HG03196 (cell line): Measurements from ENCODE around the gene SLC16A5.
A peak's percentile ranks its signal among the peaks of the same experiment; 100 is the strongest.
"Not testable (repeated sequence)": the region's sequence is repeated elsewhere in the genome, so short reads cannot be mapped to it uniquely, and the experiment has no call there.

Experiments used
- ATAC-seq: cut with Tn5 transposase; IDR thresholded peaks from one replicate; pipeline ENCODE4 v1.9.1; 2021; ENCODE audit not compliant: unreplicated experiment

SLC16A5 gene

DNA sequence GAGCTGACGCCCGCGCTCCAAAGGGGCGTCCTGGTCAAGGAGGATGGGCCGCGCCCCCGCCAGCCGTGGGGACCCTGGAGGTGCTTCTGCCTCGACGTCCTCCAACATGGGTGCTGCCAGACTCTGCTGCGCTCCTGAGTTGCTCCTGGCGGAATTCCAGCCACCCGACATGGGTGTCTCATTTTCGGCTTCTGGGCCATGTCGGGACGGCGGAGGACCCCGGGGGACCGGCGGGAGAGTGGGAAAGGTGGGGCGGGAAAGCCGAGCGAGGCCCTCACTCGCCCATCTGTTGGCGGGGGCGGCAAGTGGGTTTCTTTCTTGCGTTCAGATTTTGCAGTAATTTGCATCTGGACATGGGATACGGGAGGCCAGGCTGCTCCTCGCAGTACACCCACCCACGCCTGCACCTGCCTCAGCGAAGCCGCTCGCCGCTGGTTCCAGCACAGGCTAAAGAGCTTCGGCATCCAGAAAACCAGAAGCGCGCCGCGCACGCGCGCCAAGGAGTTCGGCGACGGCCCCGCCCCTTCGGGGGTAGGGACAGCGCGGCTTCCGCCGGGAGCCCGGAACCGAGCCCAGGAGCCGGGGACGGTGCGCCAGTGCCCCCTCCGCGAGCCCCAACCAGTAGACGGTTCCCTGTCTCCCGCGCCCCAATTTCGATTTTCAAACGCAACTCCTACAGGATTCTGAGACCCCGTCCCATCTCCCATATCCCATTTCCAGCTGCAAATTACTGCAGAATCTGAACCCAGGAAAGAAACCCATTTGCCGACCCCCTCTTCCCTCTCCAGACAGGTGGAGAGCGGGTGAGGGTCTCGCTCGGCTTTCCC, 21.9 kb downstream of the SLC16A5 start, which contains the start of gene ARMC7:
TSS of gene ARMC7 (plus strand) at position 563 of the 827 bp plus-strand sequence. CDS start 320 bp downstream, outside the sequence.
- ATAC-seq, result peak; percentile 55

GRCh38 chr17:75110234-75110937, 22.6 kb downstream of the SLC16A5 start:
- ATAC-seq, result no peak

DNA sequence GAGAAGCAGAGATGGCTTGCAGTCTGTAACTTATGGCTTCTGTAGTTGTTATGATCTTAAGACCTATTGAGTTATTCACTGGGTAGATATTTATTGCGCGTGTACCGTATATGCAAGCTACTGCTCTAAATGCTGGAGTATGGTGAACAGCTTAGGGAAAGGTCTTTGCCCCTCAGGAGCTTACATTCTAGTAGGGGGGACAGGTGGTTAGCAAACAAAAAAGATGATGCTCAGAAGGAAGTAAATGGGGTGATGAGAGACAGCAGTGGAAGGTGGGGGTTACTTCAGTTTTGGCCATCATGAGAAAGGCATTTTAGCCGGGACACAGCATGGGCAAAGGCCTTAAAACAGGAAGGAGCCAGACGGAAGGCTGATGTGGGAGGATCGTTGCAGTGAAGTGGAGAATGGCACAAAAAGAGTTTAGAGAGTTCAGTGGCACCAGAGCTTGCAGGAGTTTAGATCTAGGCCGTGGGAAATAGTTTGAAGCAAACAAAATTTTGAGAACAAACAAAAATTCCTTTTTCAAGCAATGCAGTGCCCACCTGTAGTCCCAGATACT, 24.1 kb downstream of the SLC16A5 start:
- ATAC-seq, result no peak

GRCh38 chr17:75113798-75114551, 26.2 kb downstream of the SLC16A5 start:
- ATAC-seq, result peak; percentile 44

GRCh38 chr17:75114552-75115314, 27.0 kb downstream of the SLC16A5 start:
- no peak for ATAC-seq

- ATAC-seq, result no peak
Observed at GRCh38 chr17:75115555-75115954, 27.8 kb downstream of the SLC16A5 start.

DNA sequence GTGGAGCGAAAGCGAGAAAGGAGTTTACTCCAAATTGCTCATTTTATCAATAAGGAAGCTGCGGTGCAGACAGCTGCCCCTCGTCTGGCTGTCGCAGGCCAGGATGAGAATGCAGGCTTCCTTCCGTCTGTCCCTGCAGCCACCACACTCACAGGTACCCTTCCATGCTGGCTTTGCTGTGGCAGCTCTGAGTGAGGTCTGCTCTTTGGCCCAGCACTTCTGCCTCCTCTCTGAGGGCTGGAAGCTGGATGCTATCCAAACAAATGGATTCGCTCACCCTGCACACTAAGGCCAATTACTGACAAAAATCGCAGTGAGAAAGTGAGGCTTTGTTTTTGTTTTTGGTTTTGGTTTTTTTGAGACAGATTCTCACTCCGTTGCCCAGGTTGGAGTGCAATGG, 29.0 kb downstream of the SLC16A5 start:
- ATAC-seq, result no peak

GRCh38 chr17:75118307-75118706, 30.6 kb downstream of the SLC16A5 start:
- ATAC-seq, result no peak

DNA sequence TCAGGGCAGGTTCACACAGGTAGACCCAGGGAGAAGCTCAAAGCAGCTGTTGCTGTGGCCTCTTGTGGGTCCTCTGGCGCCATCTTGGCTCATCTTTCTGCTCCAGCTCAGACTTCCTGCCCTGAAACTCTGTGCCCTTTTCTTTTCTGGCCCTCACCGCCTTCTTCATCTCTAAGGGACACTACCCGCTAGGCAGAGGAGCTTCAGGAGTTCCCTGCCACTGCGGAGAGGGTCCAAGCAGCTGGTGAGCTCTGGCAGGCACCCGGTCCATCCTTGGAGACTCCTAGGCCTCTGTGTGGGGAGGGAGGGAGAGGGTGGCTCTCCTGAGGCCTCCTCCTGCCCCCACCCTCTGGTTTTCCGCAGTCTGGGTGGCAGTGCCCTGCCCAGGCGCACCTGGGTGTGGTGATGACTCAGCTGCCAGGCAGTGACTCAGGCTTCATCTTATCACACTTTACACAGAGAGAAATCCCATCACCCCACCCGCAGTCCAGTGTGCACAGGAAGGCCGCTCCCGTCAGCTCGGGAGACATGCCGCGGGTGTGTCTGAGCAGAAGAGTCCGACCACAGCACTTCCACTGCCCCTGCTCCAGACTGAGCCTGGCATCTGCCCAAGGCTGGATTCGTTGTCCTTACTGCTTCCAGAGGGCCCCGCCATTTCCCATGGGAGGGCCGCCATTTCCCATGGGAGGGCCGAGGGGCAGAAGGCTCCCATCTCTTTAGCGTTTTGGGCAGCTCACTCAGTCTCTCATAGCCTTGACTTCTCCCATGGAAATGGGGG, 36.5 kb downstream of the SLC16A5 start:
- ATAC-seq, result no peak

DNA sequence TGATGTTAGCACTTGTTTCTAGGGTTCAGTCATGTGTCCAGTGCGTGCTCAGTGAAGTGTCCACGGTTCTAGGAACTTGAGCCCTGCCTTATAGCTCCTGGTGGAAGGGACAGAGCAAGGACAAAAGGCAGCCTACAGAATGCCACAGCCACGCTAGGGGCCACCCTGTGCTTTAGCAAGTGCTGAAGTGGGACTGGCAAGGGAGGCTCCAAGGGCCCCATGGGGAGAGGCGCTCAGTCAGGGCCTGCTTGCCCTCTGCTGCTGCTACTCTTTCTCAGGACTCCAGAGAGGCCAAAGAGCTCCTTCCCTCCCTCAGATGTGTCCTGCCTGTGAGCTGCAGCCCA, 37.0 kb downstream of the SLC16A5 start:
- no peak for ATAC-seq

DNA sequence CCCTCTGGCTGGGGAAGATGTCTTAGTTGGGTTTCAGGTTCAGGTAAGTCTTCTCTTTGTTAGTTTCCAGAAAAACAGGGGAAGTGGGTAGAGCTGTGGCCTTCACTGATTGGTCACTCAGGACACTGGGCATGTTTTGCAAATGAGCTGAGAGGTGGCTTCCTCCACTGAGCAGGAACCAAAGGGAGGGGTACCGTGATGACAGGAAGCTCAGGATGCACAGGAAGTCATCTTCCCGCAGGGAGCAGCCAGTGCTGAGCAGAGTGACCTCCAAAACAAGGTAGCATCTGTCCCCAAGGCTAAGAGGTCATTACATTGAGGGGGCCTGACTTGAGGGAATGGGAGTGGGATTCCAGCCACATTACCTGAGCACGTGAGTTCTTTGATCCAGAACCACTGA, 38.2 kb downstream of the SLC16A5 start:
- no peak for ATAC-seq

- ATAC-seq, result no peak
Observed at GRCh38 chr17:75126954-75127353, 39.2 kb downstream of the SLC16A5 start.

DNA sequence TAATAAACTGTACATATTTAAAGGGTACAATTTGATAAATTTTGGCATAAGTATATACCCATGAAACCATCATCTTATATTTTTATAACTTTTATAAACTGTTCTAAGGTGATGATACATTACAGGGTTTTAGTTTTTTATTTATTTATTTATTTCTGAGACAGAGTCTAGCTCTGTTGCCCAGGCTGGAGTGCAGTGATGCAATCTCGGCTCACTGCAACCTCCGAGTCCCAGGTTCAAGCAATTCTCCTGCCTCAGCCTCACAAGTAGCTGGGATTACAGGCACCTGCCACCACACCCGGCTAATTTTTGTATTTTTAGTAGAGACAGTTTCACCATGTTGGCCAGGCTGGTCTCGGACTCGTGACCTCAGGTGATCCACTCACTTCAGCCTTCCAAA, 40.2 kb downstream of the SLC16A5 start:
- not testable (repeated sequence) for ATAC-seq

DNA sequence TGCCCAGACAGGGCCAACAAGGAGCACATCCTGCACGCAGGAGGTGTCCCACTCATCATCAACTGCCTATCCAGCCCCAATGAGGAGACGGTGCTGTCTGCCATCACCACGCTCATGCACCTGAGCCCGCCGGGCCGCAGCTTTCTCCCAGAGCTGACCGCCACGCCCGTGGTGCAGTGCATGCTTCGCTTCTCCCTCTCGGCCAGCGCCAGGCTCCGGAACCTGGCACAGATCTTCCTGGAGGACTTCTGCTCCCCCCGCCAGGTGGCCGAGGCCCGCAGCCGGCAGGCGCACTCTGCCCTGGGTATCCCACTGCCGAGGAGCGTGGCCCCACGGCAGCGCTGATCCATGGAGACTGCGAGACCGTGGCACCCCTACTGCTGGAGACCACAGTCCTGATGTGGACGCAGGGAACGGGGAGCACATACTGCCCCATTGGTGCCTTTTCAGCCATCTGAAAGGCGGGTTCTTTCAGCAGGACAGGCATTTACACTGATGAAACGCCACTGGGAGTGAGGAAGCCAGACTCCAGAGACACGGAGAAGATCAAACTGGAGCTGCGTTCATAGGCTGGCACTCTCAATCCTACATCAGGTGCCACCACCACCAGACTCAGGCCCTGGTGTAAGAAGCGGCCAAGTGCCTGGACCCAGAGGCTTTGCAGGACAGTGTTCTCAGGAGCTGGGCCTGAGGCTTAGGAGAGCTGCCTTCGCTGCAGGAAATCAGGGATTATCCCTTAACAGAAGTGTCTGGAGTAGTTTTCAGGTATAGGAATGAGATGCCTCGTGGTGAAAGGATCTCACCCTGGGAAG, 41.1 kb downstream of the SLC16A5 start:
- no peak for ATAC-seq

DNA sequence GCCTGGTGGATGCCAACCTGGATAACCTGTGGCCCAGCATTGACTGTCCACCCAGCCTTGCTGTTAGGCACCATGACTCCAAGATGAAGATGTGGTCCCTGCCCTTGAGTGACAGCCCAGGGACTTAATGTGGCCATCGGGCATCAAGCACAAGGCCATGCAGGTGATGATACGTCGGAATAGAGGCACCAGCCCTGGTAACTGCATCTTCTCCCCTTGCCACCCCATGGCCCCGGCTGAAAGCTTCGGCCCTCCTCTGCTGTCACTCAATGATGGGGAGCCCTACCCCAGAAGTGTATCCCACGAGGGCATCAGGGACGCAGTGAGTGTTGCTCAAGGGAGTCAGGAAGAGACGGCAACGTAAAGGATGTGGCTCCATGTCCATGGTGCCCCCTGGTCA, 41.8 kb downstream of the SLC16A5 start:
- ATAC-seq, result no peak

DNA sequence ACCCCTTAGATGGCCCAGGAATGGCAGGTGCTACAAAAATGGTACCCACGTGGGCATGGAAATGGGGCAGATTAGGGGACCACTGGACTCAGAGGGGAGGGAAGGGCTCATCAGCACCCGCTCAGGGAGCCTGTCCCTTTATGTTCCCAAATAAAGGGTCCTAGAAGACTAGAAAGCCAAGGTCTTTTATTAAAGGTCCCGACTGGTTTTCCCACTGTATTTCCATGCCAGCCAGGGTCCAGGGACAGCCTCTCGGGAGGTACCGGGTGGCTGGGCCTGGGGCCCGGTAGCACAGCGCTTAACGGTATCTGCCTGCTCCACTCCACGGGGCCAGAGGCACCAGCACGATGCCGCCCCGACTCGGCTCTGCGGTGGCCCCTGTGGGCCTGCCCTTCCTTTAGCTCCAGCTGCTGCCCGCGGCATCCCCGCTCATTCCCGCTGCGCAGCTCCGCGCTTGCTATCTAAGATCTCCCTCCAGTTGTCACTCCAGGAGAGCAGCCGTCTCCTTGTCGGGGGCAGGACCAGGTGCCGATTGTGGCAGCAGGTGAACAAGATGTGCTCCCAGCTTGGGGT, 42.4 kb downstream of the SLC16A5 start:
- no peak for ATAC-seq

GRCh38 chr17:75130632-75131277, 43.0 kb downstream of the SLC16A5 start:
- no peak for ATAC-seq
